Right lung (tissue), 5 donors: Measurements from ENCODE around the gene RBM38. TPM values are rescaled to one million over a fixed set of nuclear protein-coding genes. Genes with fewer than 3 reads are reported as not detected.

Experiments used
- DNase-seq, 2 donors: peaks; one replicate each; pipeline ENCODE4 v3.0.0-alpha.2; 2013
- polyA plus RNA-seq, 5 donors: library from polyadenylated mRNA; unstranded; fragments of 120-200 nt; gene quantifications; one replicate each; pipeline versions ENCODE4 v1.2.1 to v1.2.3, GENCODE V29; 2013; ENCODE audit warnings: inconsistent platforms in 1 of 5, low replicate concordance in 1 of 5; ENCODE audit not compliant: insufficient read length in 5 of 5, insufficient read depth in 1 of 5

Gene RBM38
- polyA plus RNA-seq, 5 donors: 16.8 to 33.5 (median 21.3) TPM

- DNase-seq: peak; percentile 67 to 71
Measured at GRCh38 chr20:57388953-57389694, 2.1 kb upstream of the RBM38 start.

GRCh38 chr20:57389695-57390603 is 1.2 kb upstream of the RBM38 start:
- no peak for DNase-seq

- DNase-seq: no peak
Measured at GRCh38 chr20:57391439-57392301, 474 bp downstream of the RBM38 start.

GRCh38 chr20:57392512-57393271 is 1.5 kb downstream of the RBM38 start:
- no peak for DNase-seq

GRCh38 chr20:57393321-57394120 is 2.3 kb downstream of the RBM38 start:
- DNase-seq: no peak

GRCh38 chr20:57394121-57395082 is 3.2 kb downstream of the RBM38 start:
- no peak for DNase-seq

GRCh38 chr20:57395111-57395966 is 4.1 kb downstream of the RBM38 start:
- DNase-seq: no peak

GRCh38 chr20:57396212-57396983 is 5.2 kb downstream of the RBM38 start:
- no peak for DNase-seq

- DNase-seq: no peak
Measured at GRCh38 chr20:57396984-57397692, 5.9 kb downstream of the RBM38 start.

GRCh38 chr20:57397693-57398108 is 6.5 kb downstream of the RBM38 start:
- no peak for DNase-seq

GRCh38 chr20:57398231-57398821 is 7.1 kb downstream of the RBM38 start:
- no peak for DNase-seq

GRCh38 chr20:57398901-57399535 is 7.8 kb downstream of the RBM38 start:
- no peak for DNase-seq

- no peak for DNase-seq
Measured at GRCh38 chr20:57399587-57400155, 8.5 kb downstream of the RBM38 start.

GRCh38 chr20:57400231-57400701 is 9.1 kb downstream of the RBM38 start:
- no peak for DNase-seq
